C4-2B (cell line): Measurements from ENCODE around the gene RTTN.

Experiments used
- CTCF ChIP-seq: fragments of 450-650 bp; conservative IDR thresholded peaks from 2 replicates; pipeline ENCODE4 v1.5.1; 2017; ENCODE audit warnings: mild to moderate bottlenecking
- ZFX ChIP-seq: fragments of 450-650 bp; IDR thresholded peaks from 2 replicates; pipeline ENCODE4 v1.6.1; 2017

- TF ChIP-seq CTCF (no peak), ZFX (no peak)
These were observed 39.6 kb downstream of the RTTN start for GRCh38 chr18:70165936-70166335.
